Caco-2 (cell line): ENCODE data around the gene ACSS1. TPM values are rescaled to one million over a fixed set of nuclear protein-coding genes. Genes with fewer than 3 reads are reported as not detected.
A peak's percentile ranks its signal among the peaks of the same experiment; 100 is the strongest.

Experiments
- BruUV-seq: library from RNA; stranded (reverse); fragments of 400-500 nt; replicated peaks from 2 replicates; lab custom pipeline; 2021; lab: Mats Ljungman, UMichigan
- CTCF ChIA-PET: fragments of 300-600 bp; sonication (Branson Sonifier 250); formaldehyde crosslinking; loops from one replicate; lab custom pipeline; 2022; ENCODE audit warnings: antibody characterized with exemption; lab: Charles Lee
- POLR2A ChIA-PET: fragments of 300-600 bp; sonication (Branson Sonifier 250); formaldehyde crosslinking; loops from one replicate; lab custom pipeline; 2022; ENCODE audit warnings: antibody characterized with exemption; lab: Charles Lee
- DNase-seq, 2 experiments: peaks; one replicate each; pipeline versions ENCODE4 v3.0.0 to v3.0.0-alpha.2; 2020 to 2022
- H3K27me3 ChIP-seq: replicated peaks from 2 replicates; pipeline ENCODE4 v1.6.0; 2011; ENCODE audit warnings: low read length; ENCODE audit not compliant: control insufficient read depth, insufficient read depth
- H3K36me3 ChIP-seq: 2 replicates; pipeline ENCODE4 v1.5.1; 2011; ENCODE audit warnings: low read length; ENCODE audit not compliant: control insufficient read depth, insufficient read depth
- H3K4me1 ChIP-seq: fragments of 250-450 bp; sonication (Bioruptor Pico); 2 replicates; pipeline ENCODE4 v1.5.1; 2020; ENCODE audit warnings: mild to moderate bottlenecking
- H3K4me3 ChIP-seq: 2 replicates; pipeline ENCODE4 v1.5.1; 2011; ENCODE audit warnings: low read depth, mild to moderate bottlenecking, control low read depth, low read length
- H3K9me3 ChIP-seq: fragments of 250-450 bp; sonication (Bioruptor Pico); 2 replicates; pipeline ENCODE4 v1.5.1; 2020; ENCODE audit warnings: mild to moderate bottlenecking, moderate library complexity
- H3K27ac Mint-ChIP-seq: one replicate; pipeline ENCODE4 v1.8.0; 2022; ENCODE audit warnings: mixed read lengths; ENCODE audit not compliant: unreplicated experiment
- H3K27me3 Mint-ChIP-seq: one replicate; pipeline ENCODE4 v1.8.0; 2022; ENCODE audit warnings: mixed read lengths; ENCODE audit not compliant: insufficient read depth, unreplicated experiment
- H3K36me3 Mint-ChIP-seq: one replicate; pipeline ENCODE4 v1.8.0; 2022; ENCODE audit warnings: mild to moderate bottlenecking, mixed read lengths; ENCODE audit not compliant: insufficient read depth, unreplicated experiment
- H3K4me1 Mint-ChIP-seq: one replicate; pipeline ENCODE4 v1.8.0; 2022; ENCODE audit warnings: low read depth, mixed read lengths; ENCODE audit not compliant: unreplicated experiment
- H3K4me3 Mint-ChIP-seq: one replicate; pipeline ENCODE4 v1.8.0; 2022; ENCODE audit warnings: mild to moderate bottlenecking, moderate library complexity, mixed read lengths; ENCODE audit not compliant: unreplicated experiment
- H3K9me3 Mint-ChIP-seq: one replicate; pipeline ENCODE4 v1.8.0; 2022; ENCODE audit warnings: mixed read lengths; ENCODE audit not compliant: unreplicated experiment
- CTCF ChIP-seq, 2 experiments: fragments of 200-600 bp in 1 of 2; IDR thresholded peaks; 1 replicate in 1 of 2; 2 replicates in 1 of 2; pipeline versions ENCODE4 v1.5.1 to v1.8.0; 2011 to 2022; ENCODE audit warnings: antibody characterized with exemption in 1 of 2, control low read depth in 1 of 2, inconsistent platforms in 1 of 2, low read depth in 1 of 2, low read length in 1 of 2, mild to moderate bottlenecking in 1 of 2, moderate library complexity in 1 of 2; ENCODE audit not compliant: insufficient read depth in 1 of 2, severe bottlenecking in 1 of 2, unreplicated experiment in 1 of 2
- intact Hi-C: fragments of 100-400 bp; cut with micrococcal nuclease; formaldehyde crosslinking; loops from one replicate; pipeline ENCODE4 v1.10.0; 2022; ENCODE audit not compliant: unreplicated experiment
- total RNA-seq: library from RNA; stranded (reverse); gene quantifications from 2 replicates; pipeline ENCODE4 v1.2.3, GENCODE V29; 2022

The ACSS1 gene
- total RNA-seq, 1 experiment from 2014 or later = 113 TPM

GRCh38 chr20:25049261-25050060, 8.5 kb downstream of the ACSS1 start:
- no peak overlapping the region for H3K27ac Mint-ChIP-seq
- CTCF ChIA-PET = no interaction called here
- peaks cover 3% of the 10 kb centered on the region for H3K4me1 ChIP-seq
- no peak overlapping the region for H3K4me3 Mint-ChIP-seq
- H3K36me3 Mint-ChIP-seq = peaks cover 26% of the 10 kb centered on the region
- no peak for TF ChIP-seq CTCF (IDR thresholded peaks at IDR 0.05; ENCODE audit: insufficient read depth in 1 of 2, low read depth in 1 of 2, low read length in 1 of 2, severe bottlenecking in 1 of 2, unreplicated experiment in 1 of 2)
- no peak overlapping the region for H3K4me3 ChIP-seq
- DNase-seq = peak in 1 of 2 experiments; percentile 12
- peaks cover 3% of the 10 kb centered on the region for H3K4me1 Mint-ChIP-seq
- H3K36me3 ChIP-seq = peaks cover 2% of the 10 kb centered on the region
- H3K9me3 Mint-ChIP-seq = no peaks in the 10 kb centered on the region
- intact Hi-C loops = no loop called here
- H3K9me3 ChIP-seq = no peaks in the 10 kb centered on the region
- BruUV-seq = no TSS peak
- no peaks in the 10 kb centered on the region for H3K27me3 ChIP-seq
- no peaks in the 10 kb centered on the region for H3K27me3 Mint-ChIP-seq
- POLR2A ChIA-PET = no interaction called here

- intact Hi-C loops = no loop called here
- H3K4me3 Mint-ChIP-seq = no peak overlapping the region
- Histone ChIP-seq H3K9me3 (no peaks in the 10 kb centered on the region), H3K27me3 (no peaks in the 10 kb centered on the region), H3K4me3 (no peak overlapping the region), H3K4me1 (no peaks in the 10 kb centered on the region; the same call in 1 of the 2 replicates), H3K36me3 (peaks cover 2% of the 10 kb centered on the region)
- no peak overlapping the region for H3K27ac Mint-ChIP-seq
- H3K4me1 Mint-ChIP-seq = no peaks in the 10 kb centered on the region
- ChIA-PET CTCF (no interaction called here), POLR2A (no interaction called here)
- no peak for TF ChIP-seq CTCF (IDR thresholded peaks at IDR 0.05; ENCODE audit: insufficient read depth in 1 of 2, low read depth in 1 of 2, low read length in 1 of 2, severe bottlenecking in 1 of 2, unreplicated experiment in 1 of 2)
- BruUV-seq = no TSS peak
- H3K27me3 Mint-ChIP-seq = no peaks in the 10 kb centered on the region
- peaks cover 26% of the 10 kb centered on the region for H3K36me3 Mint-ChIP-seq
- H3K9me3 Mint-ChIP-seq = no peaks in the 10 kb centered on the region
- peak in 1 of 2 experiments; percentile 26 for DNase-seq
Observed at GRCh38 chr20:25048519-25048952, 9.4 kb downstream of the ACSS1 start.

GRCh38 chr20:25047766-25048165, 10.2 kb downstream of the ACSS1 start:
- Mint-ChIP-seq H3K36me3 (peaks cover 32% of the 10 kb centered on the region), H3K4me1 (no peaks in the 10 kb centered on the region), H3K4me3 (no peak overlapping the region), H3K9me3 (no peaks in the 10 kb centered on the region), H3K27me3 (no peaks in the 10 kb centered on the region), H3K27ac (no peak overlapping the region)
- no peaks in the 10 kb centered on the region for H3K9me3 ChIP-seq
- CTCF ChIA-PET = no interaction called here
- peaks cover 3% of the 10 kb centered on the region for H3K36me3 ChIP-seq
- intact Hi-C loops = no loop called here
- no peaks in the 10 kb centered on the region for H3K27me3 ChIP-seq
- POLR2A ChIA-PET = no interaction called here
- peak in 1 of 2 experiments; percentile 13 for DNase-seq
- no peaks in the 10 kb centered on the region; the same call in 1 of the 2 replicates for H3K4me1 ChIP-seq
- TF ChIP-seq CTCF (IDR thresholded peaks at IDR 0.05; ENCODE audit: insufficient read depth in 1 of 2, low read depth in 1 of 2, low read length in 1 of 2, severe bottlenecking in 1 of 2, unreplicated experiment in 1 of 2) = no peak
- H3K4me3 ChIP-seq = no peak overlapping the region
- BruUV-seq = no TSS peak
